Panc1 (cell line): ENCODE measurements around the gene TXN2.
"Not testable (repeated sequence)": the region's sequence is repeated elsewhere in the genome, so short reads cannot be mapped to it uniquely, and the experiment has no call there.

Experiments used
- POLR2AphosphoS5 ChIP-seq: IDR thresholded peaks from 2 replicates; pipeline ENCODE4 v1.6.1; 2012; ENCODE audit warnings: mild to moderate bottlenecking, low read depth, low read length, moderate library complexity
- SIN3A ChIP-seq: IDR thresholded peaks from 2 replicates; pipeline ENCODE4 v1.6.1; 2012; ENCODE audit warnings: low read depth, mild to moderate bottlenecking, low read length, moderate library complexity, borderline replicate concordance; ENCODE audit not compliant: insufficient read depth
- TCF7L2 ChIP-seq: IDR thresholded peaks from 2 replicates; pipeline ENCODE4 v1.6.1; 2011; ENCODE audit warnings: mild to moderate bottlenecking, low read depth, low read length, inconsistent platforms
- TF ChIP-seq, protein P1 (sequence below): fragments of 450-650 bp; IDR thresholded peaks from 2 replicates; pipeline ENCODE4 v1.5.1; 2017; ENCODE audit warnings: mild to moderate bottlenecking
- TF ChIP-seq, protein P2 (sequence below), 2 experiments: IDR thresholded peaks; 2 replicates each; pipeline ENCODE4 v1.6.1; 2011 to 2012; ENCODE audit warnings: low read depth in 2 of 2, control low read depth in 1 of 2, low read length in 1 of 2, mild to moderate bottlenecking in 1 of 2, moderate library complexity in 1 of 2; ENCODE audit not compliant: insufficient read depth in 1 of 2

DNA sequence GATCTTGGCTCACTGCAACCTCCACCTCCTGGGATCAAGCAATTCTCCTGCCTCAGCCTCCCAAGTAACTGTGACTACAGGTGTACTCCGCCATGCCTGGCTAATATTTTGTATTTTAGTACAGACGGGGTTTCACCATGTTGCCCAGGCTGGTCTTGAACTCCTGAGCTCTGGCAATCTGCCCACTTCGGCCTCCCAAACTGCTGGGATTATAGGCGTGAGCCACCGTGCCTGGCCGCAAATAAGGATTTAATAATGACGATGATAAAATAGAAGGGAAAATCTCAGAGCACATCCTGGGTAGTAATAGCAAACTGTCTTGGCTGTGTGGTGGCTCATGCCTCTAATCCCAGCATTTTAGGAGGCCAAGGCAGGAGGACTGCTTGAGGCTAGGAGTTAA, 30.5 kb downstream of the TXN2 start:
- TF ChIP-seq, protein P1, sequence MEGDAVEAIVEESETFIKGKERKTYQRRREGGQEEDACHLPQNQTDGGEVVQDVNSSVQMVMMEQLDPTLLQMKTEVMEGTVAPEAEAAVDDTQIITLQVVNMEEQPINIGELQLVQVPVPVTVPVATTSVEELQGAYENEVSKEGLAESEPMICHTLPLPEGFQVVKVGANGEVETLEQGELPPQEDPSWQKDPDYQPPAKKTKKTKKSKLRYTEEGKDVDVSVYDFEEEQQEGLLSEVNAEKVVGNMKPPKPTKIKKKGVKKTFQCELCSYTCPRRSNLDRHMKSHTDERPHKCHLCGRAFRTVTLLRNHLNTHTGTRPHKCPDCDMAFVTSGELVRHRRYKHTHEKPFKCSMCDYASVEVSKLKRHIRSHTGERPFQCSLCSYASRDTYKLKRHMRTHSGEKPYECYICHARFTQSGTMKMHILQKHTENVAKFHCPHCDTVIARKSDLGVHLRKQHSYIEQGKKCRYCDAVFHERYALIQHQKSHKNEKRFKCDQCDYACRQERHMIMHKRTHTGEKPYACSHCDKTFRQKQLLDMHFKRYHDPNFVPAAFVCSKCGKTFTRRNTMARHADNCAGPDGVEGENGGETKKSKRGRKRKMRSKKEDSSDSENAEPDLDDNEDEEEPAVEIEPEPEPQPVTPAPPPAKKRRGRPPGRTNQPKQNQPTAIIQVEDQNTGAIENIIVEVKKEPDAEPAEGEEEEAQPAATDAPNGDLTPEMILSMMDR, result not testable (repeated sequence)
- TF ChIP-seq TCF7L2, SIN3A, POLR2AphosphoS5: not testable (repeated sequence)
- TF ChIP-seq, protein P2, sequence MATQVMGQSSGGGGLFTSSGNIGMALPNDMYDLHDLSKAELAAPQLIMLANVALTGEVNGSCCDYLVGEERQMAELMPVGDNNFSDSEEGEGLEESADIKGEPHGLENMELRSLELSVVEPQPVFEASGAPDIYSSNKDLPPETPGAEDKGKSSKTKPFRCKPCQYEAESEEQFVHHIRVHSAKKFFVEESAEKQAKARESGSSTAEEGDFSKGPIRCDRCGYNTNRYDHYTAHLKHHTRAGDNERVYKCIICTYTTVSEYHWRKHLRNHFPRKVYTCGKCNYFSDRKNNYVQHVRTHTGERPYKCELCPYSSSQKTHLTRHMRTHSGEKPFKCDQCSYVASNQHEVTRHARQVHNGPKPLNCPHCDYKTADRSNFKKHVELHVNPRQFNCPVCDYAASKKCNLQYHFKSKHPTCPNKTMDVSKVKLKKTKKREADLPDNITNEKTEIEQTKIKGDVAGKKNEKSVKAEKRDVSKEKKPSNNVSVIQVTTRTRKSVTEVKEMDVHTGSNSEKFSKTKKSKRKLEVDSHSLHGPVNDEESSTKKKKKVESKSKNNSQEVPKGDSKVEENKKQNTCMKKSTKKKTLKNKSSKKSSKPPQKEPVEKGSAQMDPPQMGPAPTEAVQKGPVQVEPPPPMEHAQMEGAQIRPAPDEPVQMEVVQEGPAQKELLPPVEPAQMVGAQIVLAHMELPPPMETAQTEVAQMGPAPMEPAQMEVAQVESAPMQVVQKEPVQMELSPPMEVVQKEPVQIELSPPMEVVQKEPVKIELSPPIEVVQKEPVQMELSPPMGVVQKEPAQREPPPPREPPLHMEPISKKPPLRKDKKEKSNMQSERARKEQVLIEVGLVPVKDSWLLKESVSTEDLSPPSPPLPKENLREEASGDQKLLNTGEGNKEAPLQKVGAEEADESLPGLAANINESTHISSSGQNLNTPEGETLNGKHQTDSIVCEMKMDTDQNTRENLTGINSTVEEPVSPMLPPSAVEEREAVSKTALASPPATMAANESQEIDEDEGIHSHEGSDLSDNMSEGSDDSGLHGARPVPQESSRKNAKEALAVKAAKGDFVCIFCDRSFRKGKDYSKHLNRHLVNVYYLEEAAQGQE (IDR thresholded peaks at IDR 0.05; ENCODE audit: insufficient read depth in 1 of 2, low read depth in 2 of 2, low read length in 1 of 2), result not testable (repeated sequence)
